GM23338 (cell line): Measurements from ENCODE around the gene MYO5A. TPM values are rescaled to one million over a fixed set of nuclear protein-coding genes. Genes with fewer than 3 reads are reported as not detected.

Source experiments
- ATAC-seq: fragments of 200-7000 bp; cut with Tn5 transposase; 3 replicates; pipeline ENCODE4 v1.9.1; 2020
- DNase-seq: peaks from one replicate; pipeline ENCODE4 v3.0.0-alpha.2; 2015; ENCODE audit warnings: low spot score
- H2AFZ ChIP-seq: fragments of 200-600 bp; sonication (generic); 2 replicates; pipeline ENCODE4 v1.8.0; 2016; ENCODE audit warnings: antibody characterized with exemption, mild to moderate bottlenecking, moderate library complexity
- H3F3A ChIP-seq: fragments of 200-600 bp; sonication (generic); replicated peaks from 2 replicates; pipeline ENCODE4 v1.8.0; 2017; ENCODE audit warnings: antibody characterized with exemption, mixed run types, low read depth
- H3K27ac ChIP-seq: fragments of 200-600 bp; sonication (generic); 2 replicates; pipeline ENCODE4 v1.6.1; 2016; ENCODE audit warnings: low read depth
- H3K27me3 ChIP-seq: fragments of 200-600 bp; sonication (generic); 2 replicates; pipeline ENCODE4 v1.8.0; 2016; ENCODE audit warnings: mild to moderate bottlenecking, mixed run types, moderate library complexity; ENCODE audit not compliant: insufficient read depth
- H3K36me3 ChIP-seq: fragments of 200-600 bp; sonication (generic); 2 replicates; pipeline ENCODE4 v1.8.0; 2016; ENCODE audit warnings: mild to moderate bottlenecking; ENCODE audit not compliant: insufficient read depth
- H3K4me1 ChIP-seq: fragments of 200-600 bp; sonication (generic); 2 replicates; pipeline ENCODE4 v1.8.0; 2016; ENCODE audit warnings: mild to moderate bottlenecking, moderate library complexity; ENCODE audit not compliant: insufficient read depth
- H3K4me2 ChIP-seq: fragments of 200-600 bp; sonication (generic); 2 replicates; pipeline ENCODE4 v1.7.1; 2017; ENCODE audit warnings: mixed run types
- H3K4me3 ChIP-seq: fragments of 200-600 bp; sonication (generic); 2 replicates; pipeline ENCODE4 v1.6.1; 2016; ENCODE audit warnings: mixed run types
- H3K79me2 ChIP-seq: fragments of 200-600 bp; sonication (generic); replicated peaks from 2 replicates; pipeline ENCODE4 v1.8.0; 2017; ENCODE audit warnings: mild to moderate bottlenecking; ENCODE audit not compliant: insufficient read depth
- H3K9me2 ChIP-seq: fragments of 200-600 bp; sonication (generic); 2 replicates; pipeline ENCODE4 v1.8.0; 2017; ENCODE audit not compliant: insufficient read depth
- H4K20me1 ChIP-seq: fragments of 200-600 bp; sonication (generic); replicated peaks from 2 replicates; pipeline ENCODE4 v1.8.0; 2017; ENCODE audit warnings: mild to moderate bottlenecking; ENCODE audit not compliant: insufficient read depth
- H3K27ac Mint-ChIP-seq: 2 replicates; pipeline ENCODE4 v1.8.0; 2020; ENCODE audit warnings: inconsistent platforms, mild to moderate bottlenecking, moderate library complexity, mixed read lengths
- H3K27me3 Mint-ChIP-seq: 3 replicates; pipeline ENCODE4 v1.8.0; 2022; ENCODE audit warnings: low read depth, mild to moderate bottlenecking, moderate library complexity, mixed read lengths, inconsistent platforms; ENCODE audit not compliant: insufficient read depth, poor library complexity
- H3K36me3 Mint-ChIP-seq: 3 replicates; pipeline ENCODE4 v1.8.0; 2021; ENCODE audit warnings: low read depth, mild to moderate bottlenecking, inconsistent platforms, moderate library complexity, mixed read lengths
- H3K4me1 Mint-ChIP-seq: 3 replicates; pipeline ENCODE4 v1.8.0; 2020; ENCODE audit warnings: mild to moderate bottlenecking, inconsistent platforms, mixed read lengths
- H3K4me3 Mint-ChIP-seq: 3 replicates; pipeline ENCODE4 v1.8.0; 2021; ENCODE audit warnings: moderate library complexity, mild to moderate bottlenecking, inconsistent platforms, mixed read lengths
- H3K9me3 Mint-ChIP-seq: 3 replicates; pipeline ENCODE4 v1.8.0; 2020; ENCODE audit warnings: moderate library complexity, mild to moderate bottlenecking, inconsistent platforms, mixed read lengths
- CREB1 ChIP-seq: fragments of 250-450 bp; sonication (Bioruptor Pico); IDR thresholded peaks from 2 replicates; pipeline ENCODE4 v1.5.0; 2020; ENCODE audit warnings: low read depth, mild to moderate bottlenecking, moderate library complexity
- ETS1 ChIP-seq: IDR thresholded peaks from 2 replicates; pipeline ENCODE4 v1.6.1; 2016; ENCODE audit warnings: antibody characterized with exemption
- EZH2phosphoT487 ChIP-seq: fragments of 200-600 bp; sonication (generic); IDR thresholded peaks from one replicate; pipeline ENCODE4 v1.8.1; 2018; ENCODE audit warnings: antibody characterized with exemption; ENCODE audit not compliant: unreplicated experiment
- JUNB ChIP-seq: IDR thresholded peaks from one replicate; pipeline ENCODE4 v1.6.1; 2016; ENCODE audit warnings: antibody characterized with exemption; ENCODE audit not compliant: unreplicated experiment
- REST ChIP-seq: IDR thresholded peaks from one replicate; pipeline ENCODE4 v1.6.1; 2018; ENCODE audit warnings: antibody characterized with exemption; ENCODE audit not compliant: unreplicated experiment
- STAT1 ChIP-seq: IDR thresholded peaks from one replicate; pipeline ENCODE4 v1.6.1; 2016; ENCODE audit warnings: antibody characterized with exemption; ENCODE audit not compliant: unreplicated experiment
- ZNF331 ChIP-seq: fragments of 250-450 bp; sonication (Bioruptor Pico); IDR thresholded peaks from 2 replicates; pipeline ENCODE4 v1.5.0; 2020; ENCODE audit warnings: low read depth, mild to moderate bottlenecking, moderate library complexity
- polyA plus RNA-seq: library from polyadenylated mRNA; unstranded; fragments of >200 nt; fragmentation: Nextera tagmentation; extraction: Ambion mirVana; gene quantifications from 2 replicates; pipeline ENCODE4 v1.2.1, GENCODE V29; 2016
- total RNA-seq: library from RNA; depleted of rRNA; stranded (reverse); fragments of >200 nt; shearing (Covaris generic); gene quantifications from 2 replicates; pipeline ENCODE4 v1.2.3, GENCODE V29; 2014
- TF ChIP-seq, protein P1 (sequence below), 2 experiments: fragments of 200-600 bp in 1 of 2; sonication (generic) in 1 of 2; conservative IDR thresholded peaks; 2 replicates each; pipeline versions ENCODE4 v1.5.1 to v1.6.1; 2016 to 2017; ENCODE audit warnings: antibody characterized with exemption in 2 of 2, low read depth in 2 of 2, mild to moderate bottlenecking in 2 of 2, moderate library complexity in 1 of 2

The MYO5A gene
- total and polyA plus RNA-seq, 2 experiments from 2014 or later = 5.7 to 31.8 TPM

- TF ChIP-seq ZNF331 (CRISPR knock-in tag) (no peak), REST (no peak)
Measured at GRCh38 chr15:52318729-52319500, 209.8 kb downstream of the MYO5A start (continued).

DNA sequence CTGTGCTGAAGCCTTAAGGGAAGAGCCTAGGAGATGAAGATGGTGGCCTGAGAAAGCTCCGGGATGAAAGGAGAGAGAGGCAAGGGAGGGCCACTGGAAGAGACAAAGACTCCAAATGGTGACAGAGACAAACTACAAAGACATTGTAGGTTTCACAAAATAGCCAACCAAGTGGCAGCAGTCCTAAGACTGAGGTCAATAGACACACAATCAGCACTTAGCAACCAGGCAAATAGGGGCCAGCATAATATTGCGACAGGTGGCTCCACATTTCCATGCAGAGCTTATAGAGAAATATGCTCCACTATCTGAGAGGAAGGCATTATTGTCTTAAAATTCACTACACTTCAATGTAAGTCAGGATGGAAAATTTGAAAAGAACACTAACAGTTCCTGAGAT lies 211.0 kb downstream of the MYO5A start:
- Mint-ChIP-seq H3K4me1 (no peaks in the 10 kb centered on the region), H3K9me3 (no peaks in the 10 kb centered on the region), H3K27ac (no peak overlapping the region), H3K4me3 (no peak overlapping the region), H3K27me3 (peaks cover 4% of the 10 kb centered on the region), H3K36me3 (peaks cover 18% of the 10 kb centered on the region)
- Histone ChIP-seq H3K79me2 (no peaks in the 10 kb centered on the region), H3K4me3 (no peak overlapping the region), H3K4me2 (no peak overlapping the region), H2AFZ (no peak overlapping the region), H4K20me1 (no peaks in the 10 kb centered on the region), H3K27me3 (no peaks in the 10 kb centered on the region), H3F3A (no peaks in the 10 kb centered on the region), H3K4me1 (no peaks in the 10 kb centered on the region), H3K36me3 (peaks cover 2% of the 10 kb centered on the region; the same call in 1 of the 2 replicates), H3K9me2 (no peaks in the 10 kb centered on the region), H3K27ac (no peak overlapping the region)
- no peak for DNase-seq
- ATAC-seq = no peak
- TF ChIP-seq ETS1 = no peak
- TF ChIP-seq CREB1 (CRISPR knock-in tag) = no peak
- TF ChIP-seq REST = no peak
- no peak for TF ChIP-seq JUNB
- no peak for TF ChIP-seq ZNF331 (CRISPR knock-in tag)
- TF ChIP-seq, protein P1, sequence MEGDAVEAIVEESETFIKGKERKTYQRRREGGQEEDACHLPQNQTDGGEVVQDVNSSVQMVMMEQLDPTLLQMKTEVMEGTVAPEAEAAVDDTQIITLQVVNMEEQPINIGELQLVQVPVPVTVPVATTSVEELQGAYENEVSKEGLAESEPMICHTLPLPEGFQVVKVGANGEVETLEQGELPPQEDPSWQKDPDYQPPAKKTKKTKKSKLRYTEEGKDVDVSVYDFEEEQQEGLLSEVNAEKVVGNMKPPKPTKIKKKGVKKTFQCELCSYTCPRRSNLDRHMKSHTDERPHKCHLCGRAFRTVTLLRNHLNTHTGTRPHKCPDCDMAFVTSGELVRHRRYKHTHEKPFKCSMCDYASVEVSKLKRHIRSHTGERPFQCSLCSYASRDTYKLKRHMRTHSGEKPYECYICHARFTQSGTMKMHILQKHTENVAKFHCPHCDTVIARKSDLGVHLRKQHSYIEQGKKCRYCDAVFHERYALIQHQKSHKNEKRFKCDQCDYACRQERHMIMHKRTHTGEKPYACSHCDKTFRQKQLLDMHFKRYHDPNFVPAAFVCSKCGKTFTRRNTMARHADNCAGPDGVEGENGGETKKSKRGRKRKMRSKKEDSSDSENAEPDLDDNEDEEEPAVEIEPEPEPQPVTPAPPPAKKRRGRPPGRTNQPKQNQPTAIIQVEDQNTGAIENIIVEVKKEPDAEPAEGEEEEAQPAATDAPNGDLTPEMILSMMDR (conservative IDR thresholded peaks at IDR 0.05; ENCODE audit: low read depth in 2 of 2) = no peak
- no peak for TF ChIP-seq EZH2phosphoT487
- TF ChIP-seq STAT1 = no peak
